NOMO-1 treated with dmso at 0.1 percent for 144 hours (cell line): Measurements from ENCODE around the gene OR10G8.

Experiments
- DNase-seq: peaks from one replicate; lab custom pipeline; 2025; ENCODE audit not compliant: unreplicated experiment; lab: John Stamatoyannopoulos, UW

The OR10G8 gene

DNA sequence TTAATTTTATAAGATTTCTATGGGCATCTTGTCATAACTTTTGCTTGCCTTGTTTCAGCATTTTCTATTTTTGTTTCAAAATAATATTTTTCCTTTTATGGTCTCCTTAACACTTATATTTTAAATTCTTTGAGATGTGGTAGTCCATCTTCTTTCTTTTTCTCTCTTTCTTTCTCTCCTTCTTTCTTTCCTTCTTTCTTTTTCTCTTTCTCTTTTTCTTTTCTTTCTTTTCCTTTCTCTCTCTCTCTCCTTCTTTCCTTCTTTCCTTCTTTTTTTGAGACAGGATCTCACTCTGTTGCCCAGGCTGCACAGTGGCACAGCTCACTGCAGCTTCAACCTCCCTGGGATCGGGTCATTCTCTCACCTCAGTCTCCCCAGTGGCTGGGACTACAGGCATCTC is 50.7 kb downstream of the OR10G8 start:
- no peak for DNase-seq

DNA sequence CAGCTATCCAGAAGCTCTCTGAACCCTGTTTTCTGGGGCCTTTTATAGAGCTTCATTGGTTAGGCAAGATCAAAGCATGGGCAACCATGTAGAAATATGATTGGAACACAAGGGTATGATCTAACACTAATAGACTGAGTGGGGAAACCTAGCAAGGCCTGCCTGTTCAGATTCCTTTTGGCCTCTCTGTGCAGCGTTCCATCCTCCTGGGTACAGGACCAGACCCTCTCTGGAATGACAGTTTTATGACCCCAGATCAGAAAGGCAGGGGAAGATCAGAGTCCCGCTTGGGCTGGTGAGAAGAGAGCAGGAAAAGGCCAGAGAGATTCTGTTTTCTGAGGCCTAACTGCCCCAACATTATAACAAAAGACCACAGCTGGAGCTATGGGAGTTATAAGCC is 52.0 kb downstream of the OR10G8 start:
- DNase-seq: no peak

DNA sequence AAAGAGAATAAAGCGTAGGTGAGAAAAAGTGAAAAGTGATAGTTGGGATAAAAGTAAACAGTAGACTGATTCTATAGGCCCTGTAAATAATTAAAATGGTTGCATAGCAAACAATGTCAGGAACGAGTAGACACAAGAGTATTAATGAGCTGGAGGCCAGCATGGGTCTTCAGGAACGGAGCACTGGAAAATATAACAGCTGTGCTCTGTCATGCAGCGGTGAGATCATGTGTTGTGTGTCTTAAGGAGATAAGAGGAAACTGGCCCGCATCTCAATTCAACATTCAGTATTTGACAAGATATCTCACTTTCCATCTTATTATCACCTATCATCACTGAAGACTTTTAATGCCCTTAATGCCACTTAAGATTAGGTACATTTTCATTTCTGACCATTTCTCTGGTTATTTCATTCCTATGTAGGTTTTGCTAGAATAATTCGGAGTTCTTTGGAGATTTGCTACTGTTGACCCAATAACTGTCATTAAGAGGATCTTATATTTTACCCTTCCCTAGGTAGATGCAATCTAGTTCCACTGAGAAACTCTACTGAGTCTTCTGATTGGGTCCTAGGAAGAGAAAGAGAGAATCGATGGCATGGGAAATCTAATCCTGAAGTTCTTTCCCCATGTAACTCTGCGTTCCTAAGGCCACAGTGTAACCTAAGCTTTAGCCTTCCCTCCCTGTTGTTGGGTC is 53.2 kb downstream of the OR10G8 start:
- no peak for DNase-seq
